Measurements from ENCODE around the gene VAV3.
A peak's percentile ranks its signal among the peaks of the same experiment; 100 is the strongest.

VAV3 gene

DNA sequence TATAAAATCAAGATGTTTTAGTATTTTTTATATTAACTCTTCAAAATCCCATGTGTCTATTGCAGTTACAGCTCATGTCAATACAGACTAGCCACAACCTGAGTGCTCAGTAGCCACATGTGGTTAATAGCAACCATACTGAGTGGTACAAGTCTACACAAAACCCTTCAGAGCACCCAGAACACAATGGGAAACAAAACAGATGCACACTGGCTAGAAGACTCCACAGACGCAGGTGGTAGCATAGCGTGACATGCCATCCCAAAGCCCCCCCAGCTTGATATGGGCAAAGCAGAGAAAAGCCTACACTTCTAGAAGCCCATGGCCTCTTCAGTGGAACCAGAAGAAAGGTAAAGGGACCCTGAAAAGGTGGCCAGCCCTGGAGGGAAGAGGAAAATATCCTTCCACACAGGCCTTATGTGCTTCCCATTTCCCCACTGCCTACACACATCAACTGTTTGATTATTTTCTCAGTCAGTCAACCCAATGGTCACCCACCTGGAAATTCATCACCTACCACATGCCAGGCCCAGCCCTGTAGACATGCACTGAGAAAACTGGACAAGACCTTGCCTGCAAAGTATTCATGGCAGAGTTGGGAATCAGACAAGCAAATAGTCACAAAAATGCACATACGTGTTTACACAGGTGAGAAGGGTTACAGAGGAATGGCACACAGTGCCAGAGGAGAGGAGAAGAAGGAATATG is 175.0 kb downstream of the VAV3 start:
- TF ChIP-seq, protein P1, sequence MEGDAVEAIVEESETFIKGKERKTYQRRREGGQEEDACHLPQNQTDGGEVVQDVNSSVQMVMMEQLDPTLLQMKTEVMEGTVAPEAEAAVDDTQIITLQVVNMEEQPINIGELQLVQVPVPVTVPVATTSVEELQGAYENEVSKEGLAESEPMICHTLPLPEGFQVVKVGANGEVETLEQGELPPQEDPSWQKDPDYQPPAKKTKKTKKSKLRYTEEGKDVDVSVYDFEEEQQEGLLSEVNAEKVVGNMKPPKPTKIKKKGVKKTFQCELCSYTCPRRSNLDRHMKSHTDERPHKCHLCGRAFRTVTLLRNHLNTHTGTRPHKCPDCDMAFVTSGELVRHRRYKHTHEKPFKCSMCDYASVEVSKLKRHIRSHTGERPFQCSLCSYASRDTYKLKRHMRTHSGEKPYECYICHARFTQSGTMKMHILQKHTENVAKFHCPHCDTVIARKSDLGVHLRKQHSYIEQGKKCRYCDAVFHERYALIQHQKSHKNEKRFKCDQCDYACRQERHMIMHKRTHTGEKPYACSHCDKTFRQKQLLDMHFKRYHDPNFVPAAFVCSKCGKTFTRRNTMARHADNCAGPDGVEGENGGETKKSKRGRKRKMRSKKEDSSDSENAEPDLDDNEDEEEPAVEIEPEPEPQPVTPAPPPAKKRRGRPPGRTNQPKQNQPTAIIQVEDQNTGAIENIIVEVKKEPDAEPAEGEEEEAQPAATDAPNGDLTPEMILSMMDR (IDR thresholded peaks at IDR 0.05; ENCODE audit: low read depth, low read length): no peak
- no peak for DNase-seq (ENCODE audit: low read depth in 2 of 2)
- H3K4me3 ChIP-seq (replicated peaks in 1 of 2; ENCODE audit: low read depth in 2 of 2, low read length in 2 of 2): no peak overlapping the region

GRCh38 chr1:107788206-107789202 is 176.5 kb downstream of the VAV3 start:
- DNase-seq (ENCODE audit: low read depth in 2 of 2): peak in 1 of 2 donors; percentile 47
- TF ChIP-seq, protein P1 (IDR thresholded peaks at IDR 0.05; ENCODE audit: low read depth, low read length): no peak
- no peak overlapping the region for H3K4me3 ChIP-seq (replicated peaks in 1 of 2; ENCODE audit: low read depth in 2 of 2, low read length in 2 of 2)

- no peak overlapping the region for H3K4me3 ChIP-seq (replicated peaks in 1 of 2; ENCODE audit: low read depth in 2 of 2, low read length in 2 of 2)
- no peak for DNase-seq (ENCODE audit: low read depth in 2 of 2)
- TF ChIP-seq, protein P1 (IDR thresholded peaks at IDR 0.05; ENCODE audit: low read depth, low read length): no peak
Measured at GRCh38 chr1:107787299-107787698, 177.7 kb downstream of the VAV3 start.

GRCh38 chr1:107786203-107786845 is 178.7 kb downstream of the VAV3 start:
- no peak for DNase-seq (ENCODE audit: low read depth in 2 of 2)
- TF ChIP-seq, protein P1 (IDR thresholded peaks at IDR 0.05; ENCODE audit: low read depth, low read length): no peak
- H3K4me3 ChIP-seq (replicated peaks in 1 of 2; ENCODE audit: low read depth in 2 of 2, low read length in 2 of 2): no peak overlapping the region

- TF ChIP-seq, protein P1 (IDR thresholded peaks at IDR 0.05; ENCODE audit: low read depth, low read length): no peak
- H3K4me3 ChIP-seq (replicated peaks in 1 of 2; ENCODE audit: low read depth in 2 of 2, low read length in 2 of 2): no peak overlapping the region
- no peak for DNase-seq (ENCODE audit: low read depth in 2 of 2)
Measured at GRCh38 chr1:107785496-107786202, 179.3 kb downstream of the VAV3 start.

GRCh38 chr1:107782217-107782845 is 182.6 kb downstream of the VAV3 start:
- TF ChIP-seq, protein P1 (IDR thresholded peaks at IDR 0.05; ENCODE audit: low read depth, low read length): peak; percentile 52
- DNase-seq (ENCODE audit: low read depth in 2 of 2): peak; percentile 74 to 78
- no peak overlapping the region for H3K4me3 ChIP-seq (replicated peaks in 1 of 2; ENCODE audit: low read depth in 2 of 2, low read length in 2 of 2)
